ENCODE data around the gene POU2F1.

GRCh38 chr1:167429612-167430011, 208.9 kb downstream of the POU2F1 start:
- no peak for TF ChIP-seq CTCF (IDR thresholded peaks at IDR 0.05)
- no peak for TF ChIP-seq POLR2A (IDR thresholded peaks at IDR 0.05)

Measured in body of pancreas (tissue), 4 donors.